T-helper 2 cell treated with Interferon-gamma antibody and Interleukin-4, amounts not matched to agents 100 ng/mL and 5 ng/mL, for 36 hours (primary cell): ENCODE data around the gene LMF2. TPM values are rescaled to one million over a fixed set of nuclear protein-coding genes. Genes with fewer than 3 reads are reported as not detected.

Experiments
- intact Hi-C: fragments of 100-400 bp; cut with micrococcal nuclease; formaldehyde crosslinking; loops from one replicate; pipeline ENCODE4 v1.15.1; 2023
- total RNA-seq: library from RNA; stranded (reverse); gene quantifications from 2 replicates; pipeline ENCODE4 v1.2.3, GENCODE V29; 2022

Gene LMF2
- total RNA-seq, 1 donor from 2014 or later = 118 TPM

DNA sequence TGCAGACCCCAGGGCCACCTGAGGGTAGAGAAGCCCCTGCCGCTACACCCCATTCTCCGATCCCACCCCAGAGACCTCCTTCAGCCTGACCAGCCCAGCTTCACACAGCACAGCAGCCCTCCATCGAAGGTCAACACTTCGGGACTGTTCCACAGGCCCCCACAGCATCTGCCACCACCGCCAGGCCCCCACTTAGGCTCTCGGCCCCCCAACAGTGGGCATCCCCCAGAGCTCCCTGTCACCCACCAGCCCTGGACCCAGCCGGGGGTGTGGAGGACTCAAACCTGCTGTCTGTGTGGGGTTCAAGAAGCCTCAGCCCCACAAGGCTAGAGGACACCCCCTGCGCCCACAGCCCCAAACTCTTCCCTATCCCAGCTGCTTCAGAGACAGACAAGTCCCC, 38.9 kb downstream of the LMF2 start:
- intact Hi-C loops = no loop called here

GRCh38 chr22:50467773-50468440, 39.6 kb downstream of the LMF2 start:
- intact Hi-C loops = no loop called here

DNA sequence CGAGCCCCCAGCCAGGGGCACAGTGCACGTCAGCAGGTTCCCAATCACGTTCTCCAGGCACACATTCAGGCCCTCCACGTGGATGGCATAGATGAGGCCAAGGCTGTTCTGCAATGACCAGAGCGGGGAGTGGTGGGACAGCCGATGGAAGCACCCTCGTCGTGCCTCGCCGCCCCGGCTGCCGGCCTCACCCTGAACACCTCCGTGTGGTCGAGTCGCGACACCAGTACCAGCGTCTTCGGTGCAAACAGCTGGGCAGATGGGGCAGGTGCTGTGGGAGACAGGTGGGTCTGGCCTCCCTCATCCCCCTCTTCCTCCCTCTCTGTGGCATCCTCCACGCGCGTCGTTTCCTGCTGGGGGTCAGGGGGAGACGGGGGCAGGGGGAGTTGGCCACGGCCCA, 40.2 kb downstream of the LMF2 start:
- intact Hi-C loops = no loop called here

- intact Hi-C loops = no loop called here
Observed at GRCh38 chr22:50465066-50465930, 42.2 kb downstream of the LMF2 start.

DNA sequence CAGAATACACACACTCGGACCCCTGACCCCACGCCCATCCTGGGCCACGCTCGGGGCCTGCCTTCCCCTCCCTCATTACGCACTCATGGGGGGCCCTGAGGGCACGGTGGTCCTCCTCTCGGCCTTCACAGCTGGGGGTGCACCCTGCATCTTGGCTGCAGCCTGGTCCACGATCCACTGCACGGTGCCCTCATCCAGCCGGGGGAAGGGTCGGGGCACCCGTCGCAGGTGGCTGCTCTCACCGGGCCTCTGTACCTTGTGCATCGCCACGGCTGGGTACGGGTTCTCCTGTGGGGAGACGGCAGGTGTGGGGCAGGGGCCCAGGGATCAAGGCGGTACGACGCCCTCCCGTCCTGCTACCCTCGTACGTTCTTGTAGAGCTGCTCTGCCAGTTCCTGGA, 43.1 kb downstream of the LMF2 start:
- intact Hi-C loops = no loop called here

DNA sequence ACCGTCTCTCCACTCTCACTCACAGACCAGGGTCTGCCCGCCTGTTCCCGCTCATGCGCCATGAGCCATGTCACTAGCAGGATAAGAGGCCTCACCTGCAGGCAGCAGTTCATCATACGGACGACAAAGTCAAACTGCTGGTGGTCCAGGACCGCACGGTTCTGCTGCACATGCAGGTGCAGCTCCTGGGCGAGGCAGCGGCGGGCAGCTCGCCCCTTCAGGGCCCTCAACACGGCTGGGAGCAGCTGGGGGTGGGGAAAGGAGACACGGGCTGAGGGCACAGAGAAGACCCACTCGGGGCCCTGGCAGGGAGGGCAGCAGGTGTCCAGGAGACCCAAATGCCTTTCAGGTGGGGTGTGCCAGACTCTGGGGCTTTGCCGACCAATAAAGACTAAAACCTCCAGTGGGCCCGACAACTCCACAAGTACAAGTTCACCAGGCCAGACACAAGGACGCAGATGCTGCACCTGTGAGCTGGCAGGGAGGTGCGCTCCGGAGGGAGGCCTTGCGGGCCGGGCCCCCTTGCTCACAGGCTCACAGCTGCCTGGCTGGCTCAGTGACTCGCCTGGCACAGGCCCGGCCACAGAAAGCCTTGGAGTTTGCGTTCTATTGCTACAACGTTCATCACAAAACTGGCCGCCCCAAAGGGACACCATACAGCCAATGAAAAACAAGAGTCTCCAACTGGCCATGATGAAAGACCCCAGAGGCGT, 44.2 kb downstream of the LMF2 start:
- intact Hi-C loops = no loop called here

- intact Hi-C loops = no loop called here
Observed at GRCh38 chr22:50461979-50462540, 45.4 kb downstream of the LMF2 start.

DNA sequence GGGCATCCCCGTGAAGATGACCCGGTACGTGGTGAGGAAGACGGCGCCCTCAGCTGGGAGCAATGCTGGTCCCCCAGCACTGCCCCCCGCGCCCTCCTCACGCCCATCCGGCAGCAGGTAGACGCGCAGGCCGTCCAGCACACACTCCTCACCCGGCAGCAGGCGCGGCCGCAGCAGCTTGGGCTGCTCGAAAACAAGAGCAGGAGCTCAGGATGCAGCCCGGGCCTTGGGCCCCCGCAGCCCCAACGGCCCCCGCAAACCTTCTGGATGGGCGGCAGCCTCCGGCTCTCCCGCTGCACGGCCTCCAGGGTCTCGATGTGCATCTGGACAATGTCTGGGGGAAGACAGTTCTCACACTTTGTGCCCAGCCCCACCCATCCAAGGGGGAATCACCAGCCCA, 46.0 kb downstream of the LMF2 start:
- intact Hi-C loops = no loop called here

DNA sequence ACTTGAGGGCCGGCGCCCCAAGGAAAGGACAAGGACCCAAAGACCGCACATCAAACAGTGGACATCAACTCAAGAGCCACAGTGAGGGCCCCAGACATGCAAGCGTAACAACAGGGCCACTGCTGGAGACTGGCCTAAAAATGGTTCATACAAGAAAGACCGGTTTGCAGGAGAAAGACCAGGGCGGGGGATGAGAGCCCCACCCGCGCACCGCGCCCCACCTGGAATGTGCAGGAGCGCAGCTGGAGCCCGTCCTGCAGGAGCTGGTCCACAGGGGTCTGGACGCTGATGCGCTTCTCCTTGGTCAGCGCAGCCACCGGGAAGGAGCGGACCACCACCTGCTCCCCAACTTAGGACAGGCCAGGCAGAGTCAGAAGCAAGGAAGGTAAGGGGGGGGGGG, 46.6 kb downstream of the LMF2 start:
- intact Hi-C loops = no loop called here

GRCh38 chr22:50459496-50460140, 47.9 kb downstream of the LMF2 start:
- intact Hi-C loops = no loop called here

DNA sequence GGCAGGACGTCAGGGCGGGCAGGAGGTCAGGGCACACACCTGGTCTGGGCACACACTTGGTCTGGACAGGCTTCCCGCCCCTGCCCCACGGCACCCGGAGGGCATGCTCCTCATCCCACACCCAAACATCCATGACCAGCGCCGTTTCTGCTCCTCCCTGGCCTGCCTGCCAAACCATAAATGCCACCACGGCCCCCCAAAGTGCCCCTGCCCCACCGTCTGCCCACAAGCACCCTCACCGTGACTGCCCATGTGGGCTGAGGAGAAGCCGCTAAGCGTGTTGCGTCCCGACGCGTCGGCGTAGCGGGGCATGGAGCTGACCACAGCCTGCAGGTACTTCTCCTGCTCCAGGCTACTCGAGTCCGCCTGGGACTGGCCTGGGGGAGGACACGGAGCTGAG, 48.5 kb downstream of the LMF2 start:
- intact Hi-C loops = no loop called here

GRCh38 chr22:50456466-50457234, 50.9 kb downstream of the LMF2 start:
- intact Hi-C loops = no loop called here

DNA sequence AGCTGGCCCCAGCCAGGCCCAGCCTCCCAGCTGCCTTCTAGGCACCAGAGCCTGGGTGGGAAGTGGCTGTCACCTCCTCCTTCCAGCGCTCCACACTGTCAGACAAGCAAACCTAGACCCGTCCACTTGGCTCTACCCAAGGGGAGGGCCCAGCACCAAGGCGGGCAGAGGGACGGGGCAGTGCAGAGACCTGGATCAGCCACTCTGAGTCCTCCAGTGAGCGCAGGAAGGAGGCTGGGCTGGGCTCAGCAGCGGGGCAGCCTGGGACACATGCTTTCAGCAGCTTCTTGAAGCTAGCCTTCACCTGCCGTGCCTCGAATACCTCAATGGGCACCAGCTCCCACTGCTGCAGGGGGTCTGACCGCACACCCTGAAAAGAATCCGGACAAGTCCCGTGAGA, 51.5 kb downstream of the LMF2 start:
- intact Hi-C loops = no loop called here

DNA sequence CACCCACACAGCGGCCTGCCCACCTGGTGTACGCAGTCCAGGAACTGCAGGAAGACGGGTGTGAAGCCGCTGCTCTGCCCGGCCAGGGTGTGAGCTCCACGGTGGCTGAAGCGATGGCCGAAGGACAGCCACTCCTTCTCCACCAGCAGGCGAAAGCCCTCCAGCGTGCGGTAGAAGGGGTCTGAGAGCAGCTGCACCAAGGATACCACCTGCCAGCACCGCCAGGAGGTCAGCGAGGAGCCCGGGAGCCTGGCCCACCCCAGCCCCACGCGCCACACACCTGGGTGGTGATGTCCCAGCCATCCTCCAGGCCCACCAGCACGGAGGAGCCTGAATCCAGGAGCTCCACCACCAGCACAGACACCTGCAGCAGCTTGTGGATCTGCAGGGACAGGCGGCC, 52.3 kb downstream of the LMF2 start:
- intact Hi-C loops = no loop called here

GRCh38 chr22:50454556-50455075, 52.9 kb downstream of the LMF2 start:
- intact Hi-C loops = no loop called here

Other genes starting within 250 kb of the LMF2 start
- 5.5 and 5.7 TPM in 2 replicates for gene MAPK12, start 246.0 kb downstream of the LMF2 start, total RNA-seq
- 10.2 and 12.0 TPM in 2 replicates for gene MAPK11, start 237.3 kb downstream of the LMF2 start, total RNA-seq
- 10.1 and 11.0 TPM in 2 replicates for gene PLXNB2, start 200.1 kb downstream of the LMF2 start, total RNA-seq
- 3.2 and 3.3 TPM in 2 replicates for gene DENND6B, start 180.7 kb downstream of the LMF2 start, total RNA-seq
- gene PPP6R2, start 164.4 kb downstream of the LMF2 start, total RNA-seq = 49.8 and 54.9 TPM in 2 replicates
- gene SBF1, start 32.7 kb downstream of the LMF2 start, total RNA-seq = 150 and 152 TPM in 2 replicates
- 2.1 and 2.5 TPM in 2 replicates for gene ADM2, start 26.2 kb downstream of the LMF2 start, total RNA-seq
- 0.14 TPM in 1 of 2 replicates, not detected in the other for gene MIOX, start 20.8 kb downstream of the LMF2 start, total RNA-seq
- gene NCAPH2, start 522 bp upstream of the LMF2 start, total RNA-seq = 108 and 114 TPM in 2 replicates
- gene SCO2, start 17.9 kb upstream of the LMF2 start, total RNA-seq = 7.9 and 8.3 TPM in 2 replicates
- gene TYMP, start 22.3 kb upstream of the LMF2 start, total RNA-seq = 45.6 and 48.8 TPM in 2 replicates
- 4.5 and 5.3 TPM in 2 replicates for gene KLHDC7B, start 38.2 kb upstream of the LMF2 start, total RNA-seq
- not detected in 2 replicates for gene SYCE3, start 55.2 kb upstream of the LMF2 start, total RNA-seq
- 90.6 and 91.3 TPM in 2 replicates for gene CPT1B, start 70.7 kb upstream of the LMF2 start, total RNA-seq
- gene CHKB, start 75.1 kb upstream of the LMF2 start, total RNA-seq = 98.8 and 105 TPM in 2 replicates
- 0.25 and 0.30 TPM in 2 replicates for gene MAPK8IP2, start 93.1 kb upstream of the LMF2 start, total RNA-seq
- 44.5 and 45.8 TPM in 2 replicates for gene ARSA, start 120.5 kb upstream of the LMF2 start, total RNA-seq
- 0.02 and 0.05 TPM in 2 replicates for gene SHANK3, start 165.1 kb upstream of the LMF2 start, total RNA-seq
- gene ACR, start 230.5 kb upstream of the LMF2 start, total RNA-seq = not detected in 2 replicates